Mesothelial cell of epicardium (in vitro differentiated cells): ENCODE results near the gene TP53AIP1. TPM values are rescaled to one million over a fixed set of nuclear protein-coding genes. Genes with fewer than 3 reads are reported as not detected.

Experiments
- DNase-seq, 2 experiments: peaks; one replicate each; pipeline ENCODE4 v3.0.0; 2021; ENCODE audit warnings: low spot score in 2 of 2; ENCODE audit not compliant: unreplicated experiment in 2 of 2
- H3K27ac Mint-ChIP-seq: 2 replicates; pipeline ENCODE4 v1.8.0; 2021; ENCODE audit warnings: mixed read lengths
- H3K27me3 Mint-ChIP-seq: 2 replicates; pipeline ENCODE4 v1.8.0; 2021; ENCODE audit warnings: low read depth, mixed read lengths
- H3K36me3 Mint-ChIP-seq: 2 replicates; pipeline ENCODE4 v1.8.0; 2021; ENCODE audit warnings: mixed read lengths
- H3K4me1 Mint-ChIP-seq: 2 replicates; pipeline ENCODE4 v1.8.0; 2021; ENCODE audit warnings: mixed read lengths
- H3K4me3 Mint-ChIP-seq: 2 replicates; pipeline ENCODE4 v1.8.0; 2021; ENCODE audit warnings: mild to moderate bottlenecking, moderate library complexity, mixed read lengths
- H3K9me3 Mint-ChIP-seq: 2 replicates; pipeline ENCODE4 v1.8.0; 2021; ENCODE audit warnings: mixed read lengths
- CTCF ChIP-seq: fragments of 200-600 bp; sonication (generic); IDR thresholded peaks from one replicate; pipeline ENCODE4 v1.5.0; 2021; ENCODE audit warnings: antibody characterized with exemption; ENCODE audit not compliant: unreplicated experiment
- total RNA-seq: library from RNA; stranded (reverse); gene quantifications from 3 replicates; pipeline ENCODE4 v1.2.1, GENCODE V29; 2021

TP53AIP1 gene
- 0.45 to 0.68 TPM (median 0.47 TPM) in 3 replicates for total RNA-seq

GRCh38 chr11:128942817-128943427 is at the start of gene TP53AIP1:
TP53AIP1 (minus strand) TSS chr11:128942871; CDS start chr11:128937818, 5,053 bp downstream.
- Mint-ChIP-seq H3K4me1 (no peaks in the 10 kb centered on the region), H3K36me3 (no peaks in the 10 kb centered on the region), H3K27me3 (no peaks in the 10 kb centered on the region), H3K9me3 (no peaks in the 10 kb centered on the region), H3K27ac (no peak within 1 kb of the TSS), H3K4me3 (no peak within 1 kb of the TSS)
- no peak for DNase-seq
- TF ChIP-seq CTCF = no peak

DNA sequence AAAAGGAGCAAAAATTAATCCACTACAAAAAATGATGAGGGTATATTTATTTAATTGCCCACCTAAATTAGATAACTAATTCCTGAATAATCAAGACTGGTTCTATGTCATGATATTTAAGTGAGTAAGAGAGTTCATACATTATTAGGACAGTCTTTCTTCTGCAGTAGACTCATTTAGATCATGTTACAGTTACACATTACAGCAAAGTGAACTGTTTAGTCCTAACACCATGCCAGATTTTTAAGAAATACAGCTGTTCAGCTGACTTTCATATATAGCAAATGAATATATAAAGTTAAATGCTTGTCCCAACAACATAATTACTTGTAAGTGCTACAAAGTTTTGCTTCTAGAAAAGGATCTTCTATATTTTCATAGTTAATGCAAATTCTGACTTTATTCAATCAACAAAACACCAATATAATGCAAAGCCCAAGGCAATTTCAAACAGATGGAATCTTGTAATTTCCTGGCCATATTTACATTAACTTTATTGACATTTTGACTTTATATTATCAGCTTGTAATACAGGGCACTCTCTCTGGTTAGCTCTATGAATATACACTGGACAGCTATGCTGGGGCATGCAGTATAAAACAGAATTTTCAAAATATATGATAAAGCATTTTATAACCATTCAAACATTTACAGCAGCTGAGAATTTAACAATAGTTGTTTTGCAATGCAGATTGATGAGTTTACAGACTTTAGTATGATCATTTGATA is 45.7 kb upstream of the TP53AIP1 start:
- H3K27me3 Mint-ChIP-seq = no peaks in the 10 kb centered on the region
- no peak overlapping the region for H3K4me3 Mint-ChIP-seq
- H3K27ac Mint-ChIP-seq = no peak overlapping the region
- TF ChIP-seq CTCF = no peak
- H3K9me3 Mint-ChIP-seq = peaks cover 4% of the 10 kb centered on the region
- H3K4me1 Mint-ChIP-seq = no peaks in the 10 kb centered on the region
- H3K36me3 Mint-ChIP-seq = peaks cover 11% of the 10 kb centered on the region
- DNase-seq = no peak

- Mint-ChIP-seq H3K4me1 (no peaks in the 10 kb centered on the region), H3K27ac (no peak overlapping the region), H3K4me3 (no peak overlapping the region), H3K9me3 (peaks cover 4% of the 10 kb centered on the region), H3K27me3 (no peaks in the 10 kb centered on the region), H3K36me3 (peaks cover 18% of the 10 kb centered on the region)
- no peak for DNase-seq
- no peak for TF ChIP-seq CTCF
Measured at GRCh38 chr11:128985880-128986279, 43.2 kb upstream of the TP53AIP1 start.

DNA sequence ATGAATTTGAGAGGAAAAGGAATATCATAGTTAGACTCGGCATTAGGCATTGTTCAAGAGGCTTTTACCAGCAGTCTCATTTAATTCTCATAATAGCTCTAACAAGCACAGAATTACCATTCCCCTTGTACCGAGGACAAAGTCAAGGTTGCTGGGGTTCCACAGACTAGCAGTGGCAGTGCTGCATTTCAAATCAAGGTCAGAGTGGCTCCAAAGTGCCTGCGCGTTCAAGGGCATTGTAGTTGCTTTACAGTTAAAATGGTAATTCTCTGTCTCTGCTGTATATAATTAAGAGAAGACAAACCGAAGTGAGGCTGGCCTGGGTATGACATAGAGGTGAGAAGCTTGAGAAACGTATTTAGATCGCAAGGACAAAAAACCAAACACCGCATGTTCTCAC is 40.4 kb upstream of the TP53AIP1 start:
- Mint-ChIP-seq H3K36me3 (peaks cover 26% of the 10 kb centered on the region), H3K4me1 (no peaks in the 10 kb centered on the region), H3K27me3 (no peaks in the 10 kb centered on the region), H3K4me3 (no peak overlapping the region), H3K27ac (no peak overlapping the region), H3K9me3 (no peaks in the 10 kb centered on the region)
- no peak for TF ChIP-seq CTCF
- no peak for DNase-seq

GRCh38 chr11:128981254-128981653 is 38.6 kb upstream of the TP53AIP1 start:
- Mint-ChIP-seq H3K27me3 (no peaks in the 10 kb centered on the region), H3K4me3 (no peak overlapping the region), H3K36me3 (peaks cover 38% of the 10 kb centered on the region), H3K4me1 (no peaks in the 10 kb centered on the region), H3K27ac (no peak overlapping the region), H3K9me3 (no peaks in the 10 kb centered on the region)
- no peak for TF ChIP-seq CTCF
- DNase-seq = no peak
